ES-I3 (cell line): ENCODE measurements around the gene MOB3A.

Source experiments
- H3K36me3 ChIP-seq: 2 replicates; pipeline ENCODE4 v1.6.1; 2013; ENCODE audit warnings: mild to moderate bottlenecking, low read length, control low read depth, moderate library complexity; ENCODE audit not compliant: insufficient read depth
- H3K4me1 ChIP-seq: 2 replicates; pipeline ENCODE4 v1.6.1; 2013; ENCODE audit warnings: mild to moderate bottlenecking, control low read depth, low read length; ENCODE audit not compliant: insufficient read depth
- H3K9ac ChIP-seq: 2 replicates; pipeline ENCODE4 v1.6.1; 2013; ENCODE audit warnings: low read depth, mild to moderate bottlenecking, low read length, moderate library complexity
- H3K9me3 ChIP-seq: 2 replicates; pipeline ENCODE4 v1.6.1; 2013; ENCODE audit warnings: mild to moderate bottlenecking, low read length, moderate library complexity; ENCODE audit not compliant: control insufficient read depth, insufficient read depth

MOB3A gene

GRCh38 chr19:2070986-2071673 is 25.0 kb downstream of the MOB3A start:
- no peaks in the 10 kb centered on the region for H3K36me3 ChIP-seq
- H3K9ac ChIP-seq, result no peak overlapping the region
- no peaks in the 10 kb centered on the region; the same call in 1 of the 2 replicates for H3K4me1 ChIP-seq
- H3K9me3 ChIP-seq, result no peaks in the 10 kb centered on the region

DNA sequence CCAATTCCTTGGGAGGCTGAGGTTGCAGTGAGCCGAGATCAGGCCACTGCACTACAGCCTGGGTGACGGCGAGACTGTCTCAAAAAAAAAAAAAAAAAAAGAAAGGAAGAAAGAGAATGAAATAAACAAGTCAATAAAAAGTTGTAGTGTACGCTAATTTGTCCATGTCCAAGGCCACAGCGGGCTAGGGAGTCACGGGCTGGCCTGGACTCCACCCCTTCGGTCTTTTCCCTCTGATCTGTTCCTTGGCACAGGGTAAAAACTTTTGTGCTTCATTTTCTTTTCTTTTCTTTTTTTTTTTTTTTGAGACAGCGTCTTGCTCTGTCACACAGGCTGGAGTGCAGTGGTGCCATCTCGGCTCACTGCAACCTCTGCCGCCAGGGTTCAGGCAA is 25.7 kb downstream of the MOB3A start:
- Histone ChIP-seq H3K4me1 (no peaks in the 10 kb centered on the region; the same call in 1 of the 2 replicates), H3K36me3 (no peaks in the 10 kb centered on the region), H3K9ac (no peak overlapping the region), H3K9me3 (no peaks in the 10 kb centered on the region)

DNA sequence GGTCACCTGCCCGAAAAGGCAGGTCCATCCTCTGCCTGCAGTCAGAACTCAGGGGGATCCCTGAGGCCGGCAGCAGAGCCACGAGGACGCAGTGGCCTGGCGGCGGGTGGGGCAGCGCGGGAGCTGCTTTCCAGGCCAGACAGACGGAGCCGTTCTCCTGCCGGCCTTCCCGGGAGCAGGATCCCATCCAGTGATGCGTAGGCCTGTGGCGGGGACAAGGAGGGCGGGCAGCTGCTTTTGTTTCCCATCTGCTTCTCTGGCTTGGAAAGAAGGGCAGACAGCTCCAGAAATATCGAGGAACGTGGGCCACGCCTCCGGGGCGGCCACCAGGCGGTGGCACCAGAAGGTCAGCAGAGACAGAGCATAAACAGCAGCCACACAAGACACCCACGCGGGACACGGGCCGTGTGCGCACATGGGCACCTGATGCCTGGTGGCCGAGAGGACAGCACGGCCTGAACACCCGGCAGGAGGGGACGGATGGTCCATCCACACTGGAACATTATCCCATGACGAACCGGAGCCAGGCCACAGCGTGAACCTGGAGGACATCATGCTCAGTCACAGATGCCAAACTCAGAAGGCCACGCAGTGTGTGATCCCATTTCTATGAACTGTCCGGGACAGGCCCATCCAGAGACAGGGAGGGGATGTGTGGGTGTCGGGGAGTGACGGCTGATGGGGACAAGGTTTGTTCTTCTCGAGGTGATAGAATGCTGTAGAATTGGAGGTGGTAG is 31.2 kb downstream of the MOB3A start:
- H3K36me3 ChIP-seq, result no peaks in the 10 kb centered on the region
- H3K4me1 ChIP-seq, result peaks cover 6% of the 10 kb centered on the region; the same call in 1 of the 2 replicates
- no peaks in the 10 kb centered on the region for H3K9me3 ChIP-seq
- H3K9ac ChIP-seq, result no peak overlapping the region

DNA sequence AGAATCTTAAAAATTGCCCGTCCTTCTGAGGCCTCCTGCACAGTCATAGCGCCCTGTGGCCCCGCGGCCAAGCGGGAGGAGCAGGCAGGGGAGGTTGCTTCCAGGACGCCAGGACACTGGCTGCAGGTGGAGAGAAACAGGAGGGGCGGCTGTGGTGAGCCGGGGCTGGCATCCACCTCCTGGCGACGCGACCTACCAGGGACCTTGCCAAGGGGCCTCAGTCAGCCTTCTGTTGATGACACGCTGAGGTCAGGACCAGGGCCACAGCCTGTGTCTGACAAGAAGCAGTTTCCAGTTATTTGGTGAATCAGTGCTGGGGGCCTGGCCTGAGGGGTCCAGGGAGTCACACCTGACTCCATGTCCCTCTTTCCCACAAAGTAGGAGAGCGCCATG is 31.7 kb downstream of the MOB3A start:
- Histone ChIP-seq H3K4me1 (peaks cover 11% of the 10 kb centered on the region; the same call in 1 of the 2 replicates), H3K9ac (no peak overlapping the region)

GRCh38 chr19:2063824-2064223 is 32.3 kb downstream of the MOB3A start:
- H3K9me3 ChIP-seq, result no peaks in the 10 kb centered on the region
- H3K4me1 ChIP-seq, result peaks cover 17% of the 10 kb centered on the region; the same call in 1 of the 2 replicates
- H3K9ac ChIP-seq, result no peak overlapping the region
- no peaks in the 10 kb centered on the region for H3K36me3 ChIP-seq

More for the DNA sequence above, 31.7 kb downstream of the MOB3A start:
- Histone ChIP-seq H3K36me3 (no peaks in the 10 kb centered on the region), H3K9me3 (no peaks in the 10 kb centered on the region)

DNA sequence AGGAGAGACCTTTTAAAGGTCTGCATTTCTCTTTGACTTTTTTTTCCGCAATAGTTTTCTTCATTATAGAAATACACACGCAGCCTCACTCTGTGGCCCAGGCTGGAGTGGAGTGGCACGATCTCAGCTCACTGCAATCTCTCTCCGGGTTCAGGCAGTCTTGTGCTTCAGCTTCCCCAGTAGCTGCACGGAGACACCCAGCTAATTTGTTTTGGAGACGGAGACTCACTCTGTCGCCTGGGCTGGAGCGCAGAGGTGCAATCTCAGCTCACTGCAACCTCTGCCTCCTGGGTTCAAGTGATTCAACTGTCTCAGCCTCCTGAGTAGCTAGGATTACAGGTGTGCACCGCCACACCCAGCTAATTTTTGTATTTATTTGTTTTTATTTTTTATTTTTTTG is 33.4 kb downstream of the MOB3A start:
- Histone ChIP-seq H3K36me3 (no peaks in the 10 kb centered on the region), H3K9ac (no peak overlapping the region), H3K4me1 (peaks cover 26% of the 10 kb centered on the region; the same call in 1 of the 2 replicates), H3K9me3 (no peaks in the 10 kb centered on the region)

- Histone ChIP-seq H3K9ac (peak overlapping the region; percentile 76), H3K36me3 (no peaks in the 10 kb centered on the region), H3K9me3 (no peaks in the 10 kb centered on the region), H3K4me1 (peaks cover 26% of the 10 kb centered on the region; the same call in 1 of the 2 replicates)
Observed at GRCh38 chr19:2062389-2062729, 33.8 kb downstream of the MOB3A start.

- Histone ChIP-seq H3K9ac (peak overlapping the region; percentile 76), H3K4me1 (peaks cover 28% of the 10 kb centered on the region; the same call in 1 of the 2 replicates)
Observed at GRCh38 chr19:2061495-2062388, 34.4 kb downstream of the MOB3A start.

GRCh38 chr19:2060884-2061494 is 35.1 kb downstream of the MOB3A start:
- no peaks in the 10 kb centered on the region for H3K9me3 ChIP-seq
- peak overlapping the region; percentile 65 for H3K9ac ChIP-seq
- peaks cover 32% of the 10 kb centered on the region; the same call in 1 of the 2 replicates for H3K4me1 ChIP-seq
- H3K36me3 ChIP-seq, result no peaks in the 10 kb centered on the region

More at GRCh38 chr19:2061495-2062388, 34.4 kb downstream of the MOB3A start:
- Histone ChIP-seq H3K9me3 (no peaks in the 10 kb centered on the region), H3K36me3 (no peaks in the 10 kb centered on the region)

DNA sequence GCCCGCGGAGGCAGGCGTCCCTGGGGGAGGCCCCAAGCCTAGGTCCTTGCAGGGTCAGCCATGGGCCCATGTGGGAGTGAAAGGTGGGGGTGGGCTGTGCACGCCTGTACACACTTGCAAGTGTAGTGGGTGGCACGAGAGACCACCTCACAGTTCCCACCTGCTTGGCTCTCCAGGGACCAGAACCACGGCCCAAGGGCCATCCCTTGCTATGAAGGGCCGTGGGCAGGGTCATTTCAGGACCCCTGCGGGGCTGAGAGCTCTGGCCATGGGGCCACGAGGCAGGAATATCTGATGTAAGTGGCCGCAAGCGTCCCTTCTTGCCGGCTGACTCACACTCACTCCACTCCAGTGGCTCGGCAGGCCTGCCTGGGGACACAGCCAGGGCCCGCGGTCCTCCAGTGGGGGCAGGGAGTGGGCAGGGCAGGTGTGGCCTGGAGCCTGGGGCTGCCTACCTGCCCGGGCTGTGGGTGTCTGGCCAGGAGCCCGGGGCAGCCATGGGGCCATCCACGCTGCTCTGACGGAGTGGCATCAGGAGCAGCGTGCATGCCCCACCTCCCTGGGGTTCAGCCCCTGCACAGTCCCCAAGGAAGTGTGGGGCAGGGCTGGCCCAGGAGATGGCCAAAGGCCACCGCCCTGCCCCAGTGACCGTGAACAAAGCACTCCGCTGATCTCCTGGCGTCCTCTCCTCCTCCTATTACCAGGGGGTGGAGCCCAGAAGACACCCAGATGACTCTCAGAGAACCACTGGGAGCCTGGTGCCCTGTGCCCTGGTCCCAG is 36.5 kb downstream of the MOB3A start:
- no peaks in the 10 kb centered on the region for H3K9me3 ChIP-seq
- peaks cover 32% of the 10 kb centered on the region; the same call in 1 of the 2 replicates for H3K4me1 ChIP-seq
- no peaks in the 10 kb centered on the region for H3K36me3 ChIP-seq
- H3K9ac ChIP-seq, result peak overlapping the region; percentile 65; the same call in 1 of the 2 replicates

DNA sequence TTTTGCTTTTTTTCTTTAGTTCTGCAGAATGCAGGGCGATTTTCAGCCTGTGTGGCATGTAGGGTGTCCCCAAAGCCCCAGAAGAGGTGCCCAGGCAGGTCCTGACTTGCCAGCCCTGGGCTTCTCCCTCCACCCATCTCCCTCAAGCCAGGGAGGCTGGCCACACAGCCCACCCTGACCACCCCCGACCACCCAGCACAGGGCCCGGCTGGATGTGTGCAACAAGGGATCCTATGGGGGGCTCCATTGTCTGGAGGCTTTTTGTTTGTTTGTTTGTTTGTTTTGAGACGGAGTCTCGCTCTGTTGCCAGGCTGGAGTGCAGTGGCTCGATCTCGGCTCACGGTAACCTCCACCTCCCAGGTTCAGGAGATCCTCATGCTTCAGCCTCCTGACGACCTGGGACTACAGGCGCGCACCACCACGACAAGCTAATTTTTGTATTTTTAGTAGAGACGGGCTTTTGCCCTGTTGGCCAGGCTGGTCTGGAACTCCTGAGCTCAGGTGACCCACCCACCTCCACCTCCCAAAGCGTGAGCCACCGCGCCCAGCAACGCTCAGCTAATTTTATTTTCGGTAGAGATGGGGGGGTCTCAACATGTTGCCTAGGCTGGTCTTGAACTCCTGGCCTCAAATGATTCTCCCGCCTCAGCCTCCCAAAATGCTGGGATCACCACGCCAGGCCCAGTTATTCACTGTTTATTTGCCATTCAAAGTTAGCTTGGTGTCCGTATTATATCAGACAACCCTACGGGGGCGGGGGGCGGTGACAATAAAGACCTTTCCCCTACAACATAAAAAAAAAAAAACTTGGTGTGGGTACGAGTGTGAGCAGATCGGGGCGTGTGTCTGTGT is 37.3 kb downstream of the MOB3A start:
- 0 out of 2 replicates have a peak overlapping the region, but pooled peaks have one; percentile 65 for H3K9ac ChIP-seq
- peaks cover 32% of the 10 kb centered on the region; the same call in 1 of the 2 replicates for H3K4me1 ChIP-seq
- H3K9me3 ChIP-seq, result no peaks in the 10 kb centered on the region
- H3K36me3 ChIP-seq, result no peaks in the 10 kb centered on the region

GRCh38 chr19:2057484-2058469 is 38.3 kb downstream of the MOB3A start:
- Histone ChIP-seq H3K9me3 (no peaks in the 10 kb centered on the region), H3K4me1 (peaks cover 32% of the 10 kb centered on the region; the same call in 1 of the 2 replicates), H3K9ac (no peak overlapping the region), H3K36me3 (no peaks in the 10 kb centered on the region)
